A549 (cell line): ENCODE results near the gene DNAJC5. TPM values are rescaled to one million over a fixed set of nuclear protein-coding genes. Genes with fewer than 3 reads are reported as not detected.

Experiments
- ATAC-seq, 2 experiments: fragments of 200-7000 bp in 1 of 2; fragments of >200 bp in 1 of 2; cut with Nextera tagmentation in 1 of 2; cut with Tn5 transposase in 1 of 2; 3 replicates each; pipeline versions ENCODE4 v1.8.0 to v1.9.1; 2018 to 2020; ENCODE audit warnings: mild to moderate bottlenecking in 1 of 2, moderate library complexity in 1 of 2
- CTCF ChIA-PET: fragments of 300-600 bp; sonication (Branson Sonifier 250); formaldehyde crosslinking; extraction: SDS; loops from one replicate; lab custom pipeline; 2021; ENCODE audit warnings: antibody characterized with exemption, inconsistent platforms; lab: Yijun Ruan, JAX
- POLR2A ChIA-PET: fragments of 350-600 bp; formaldehyde crosslinking; extraction: SDS; loops from one replicate; lab custom pipeline; 2021; ENCODE audit warnings: antibody characterized with exemption, inconsistent platforms; lab: Yijun Ruan, JAX
- DNase-seq, 2 experiments: peaks; one replicate each; pipeline versions ENCODE4 v3.0.0 to v3.0.0-alpha.2; 2011 to 2016; ENCODE audit warnings: low read depth in 1 of 2, low spot score in 1 of 2
- FAIRE-seq: peaks from 2 replicates; lab custom pipeline; 2011; peaks lifted over from hg19 to GRCh38; lab: Jason Lieb, UNC
- H3K27ac ChIP-seq, 2 experiments: fragments of >200 bp; sonication (Bioruptor Twin); formaldehyde crosslinking; 3 replicates each; pipeline ENCODE4 v1.5.1; 2016 to 2017
- H3K4me1 ChIP-seq: fragments of >200 bp; sonication (Bioruptor Twin); formaldehyde crosslinking; 3 replicates; pipeline ENCODE4 v1.6.1; 2016
- H3K4me2 ChIP-seq: fragments of >200 bp; sonication (Bioruptor Twin); formaldehyde crosslinking; 3 replicates; pipeline ENCODE4 v1.6.1; 2016
- H3K4me3 ChIP-seq: fragments of >200 bp; sonication (Bioruptor Twin); formaldehyde crosslinking; 3 replicates; pipeline ENCODE4 v1.5.1; 2016
- H3K9me3 ChIP-seq: fragments of >200 bp; sonication (Bioruptor Twin); formaldehyde crosslinking; 3 replicates; pipeline ENCODE4 v1.6.1; 2016
- CBX8 ChIP-seq: fragments of 200-600 bp; sonication (generic); IDR thresholded peaks from 2 replicates; pipeline ENCODE4 v1.6.1; 2016
- CHD2 ChIP-seq: fragments of 150-350 bp; IDR thresholded peaks from 2 replicates; pipeline ENCODE4 v1.6.1; 2014; ENCODE audit warnings: low read length; ENCODE audit not compliant: partially characterized antibody
- E2F6 ChIP-seq: IDR thresholded peaks from 2 replicates; pipeline ENCODE4 v1.6.1; 2012; ENCODE audit warnings: low read depth, borderline replicate concordance
- ELK1 ChIP-seq: fragments of 150-350 bp; IDR thresholded peaks from 2 replicates; pipeline ENCODE4 v1.6.1; 2014; ENCODE audit warnings: low read depth, mild to moderate bottlenecking, low read length
- ESRRA ChIP-seq: fragments of 150-350 bp; IDR thresholded peaks from 2 replicates; pipeline ENCODE4 v1.6.1; 2014; ENCODE audit warnings: mild to moderate bottlenecking, low read length, borderline replicate concordance
- FOSL2 ChIP-seq, 2 experiments: fragments of 450-650 bp in 1 of 2; fragments of >200 bp in 1 of 2; sonication (Bioruptor Twin) in 1 of 2; formaldehyde crosslinking; IDR thresholded peaks; 2 replicates each; pipeline versions ENCODE4 v1.5.0 to v1.6.1; 2016 to 2020; ENCODE audit warnings: mild to moderate bottlenecking in 1 of 2, moderate library complexity in 1 of 2
- HOXA7 ChIP-seq: fragments of 250-450 bp; sonication (Bioruptor Pico); IDR thresholded peaks from 2 replicates; pipeline ENCODE4 v1.5.0; 2020; ENCODE audit warnings: mild to moderate bottlenecking, moderate library complexity
- HOXB13 ChIP-seq: fragments of 250-450 bp; sonication (Bioruptor Pico); IDR thresholded peaks from 2 replicates; pipeline ENCODE4 v1.5.0; 2020; ENCODE audit warnings: low read depth, mild to moderate bottlenecking, moderate library complexity
- KDM1A ChIP-seq: fragments of 200-600 bp; sonication (generic); IDR thresholded peaks from 2 replicates; pipeline ENCODE4 v1.6.1; 2016; ENCODE audit warnings: low read depth, mild to moderate bottlenecking
- KDM5A ChIP-seq: fragments of 200-600 bp; sonication (generic); IDR thresholded peaks from 2 replicates; pipeline ENCODE4 v1.6.1; 2016; ENCODE audit warnings: antibody characterized with exemption, mild to moderate bottlenecking
- MAZ ChIP-seq: fragments of 150-350 bp; IDR thresholded peaks from 2 replicates; pipeline ENCODE4 v1.6.1; 2014; ENCODE audit warnings: antibody characterized with exemption, low read depth, low read length, borderline replicate concordance
- MYC ChIP-seq: IDR thresholded peaks from 2 replicates; pipeline ENCODE4 v1.6.1; 2012; ENCODE audit warnings: mild to moderate bottlenecking, inconsistent platforms, low read length, improper control_type of control experiment, borderline replicate concordance
- NFE2L2 ChIP-seq: fragments of 150-350 bp; conservative IDR thresholded peaks from 2 replicates; pipeline ENCODE4 v1.6.1; 2014; ENCODE audit warnings: low read length
- NPAS2 ChIP-seq: fragments of 250-450 bp; sonication (Bioruptor Pico); IDR thresholded peaks from 2 replicates; pipeline ENCODE4 v1.8.0; 2022; ENCODE audit warnings: mild to moderate bottlenecking, moderate library complexity, borderline replicate concordance
- NR3C1 ChIP-seq: fragments of >200 bp; sonication (Bioruptor Twin); formaldehyde crosslinking; IDR thresholded peaks from 3 replicates; pipeline ENCODE4 v1.6.1; 2017
- PHF8 ChIP-seq: fragments of 200-600 bp; sonication (generic); IDR thresholded peaks from 2 replicates; pipeline ENCODE4 v1.6.1; 2016; ENCODE audit warnings: low read depth, mild to moderate bottlenecking, antibody characterized with exemption, moderate library complexity, borderline replicate concordance
- POLR2A ChIP-seq: IDR thresholded peaks from 2 replicates; pipeline ENCODE4 v1.6.1; 2012; ENCODE audit warnings: mild to moderate bottlenecking, low read length
- POLR2AphosphoS2 ChIP-seq: conservative IDR thresholded peaks from 2 replicates; pipeline ENCODE4 v1.6.1; 2012; ENCODE audit warnings: low read length, improper control_type of control experiment, inconsistent platforms
- RARB ChIP-seq: fragments of 250-450 bp; sonication (Bioruptor Pico); IDR thresholded peaks from 2 replicates; pipeline ENCODE4 v1.8.0; 2021; ENCODE audit warnings: mild to moderate bottlenecking, moderate library complexity
- RCOR1 ChIP-seq: fragments of 150-350 bp; IDR thresholded peaks from 2 replicates; pipeline ENCODE4 v1.6.1; 2014; ENCODE audit warnings: antibody characterized with exemption, low read length, low read depth
- RFX5 ChIP-seq: fragments of 450-650 bp; IDR thresholded peaks from 2 replicates; pipeline ENCODE4 v1.7.1; 2014; ENCODE audit warnings: antibody characterized with exemption, mild to moderate bottlenecking, moderate library complexity
- SMC3 ChIP-seq: fragments of >200 bp; sonication (Bioruptor Twin); formaldehyde crosslinking; IDR thresholded peaks from 3 replicates; pipeline ENCODE4 v1.6.1; 2018; ENCODE audit warnings: inconsistent platforms
- SREBF2 ChIP-seq: fragments of 450-650 bp; IDR thresholded peaks from 2 replicates; pipeline ENCODE4 v1.6.1; 2014; ENCODE audit warnings: mild to moderate bottlenecking, moderate library complexity
- TFCP2L1 ChIP-seq: fragments of 250-450 bp; sonication (Bioruptor Pico); IDR thresholded peaks from 2 replicates; pipeline ENCODE4 v1.5.0; 2021; ENCODE audit warnings: mild to moderate bottlenecking
- USF2 ChIP-seq: fragments of 450-650 bp; IDR thresholded peaks from 2 replicates; pipeline ENCODE4 v1.6.1; 2014; ENCODE audit warnings: antibody characterized with exemption
- ZC3H11A ChIP-seq: fragments of 450-650 bp; IDR thresholded peaks from 2 replicates; pipeline ENCODE4 v1.6.1; 2014; ENCODE audit warnings: antibody characterized with exemption, mild to moderate bottlenecking
- ZNF302 ChIP-seq: fragments of 250-450 bp; sonication (Bioruptor Pico); IDR thresholded peaks from 2 replicates; pipeline ENCODE4 v1.9.0; 2021; ENCODE audit warnings: inconsistent platforms, mild to moderate bottlenecking, moderate library complexity
- ZSCAN20 ChIP-seq: fragments of 250-450 bp; sonication (Bioruptor Pico); IDR thresholded peaks from 2 replicates; pipeline ENCODE4 v1.8.0; 2022; ENCODE audit warnings: mild to moderate bottlenecking, moderate library complexity
- WGBS: methylation state at CpG from one replicate; pipeline ENCODE4 v1.1.6; 2017; ENCODE audit errors: missing lambda C conversion rate; 5-methylcytosine and 5-hydroxymethylcytosine counted together
- polyA plus RNA-seq, 4 experiments: library from polyadenylated mRNA; depleted of rRNA in 3 of 4; stranded (reverse); fragments of >200 nt; fragmentation: RNase III in 1 of 4; extraction: RNeasy Plus Mini Kit Qiagen cat#74134 plus additional on column Dnase treatment in 1 of 4; gene quantifications; 2 replicates in 3 of 4; 3 replicates in 1 of 4; pipeline ENCODE4 v1.2.3, GENCODE V29; 2011 to 2017
- TF ChIP-seq, protein P1 (sequence below): fragments of 250-450 bp; sonication (Bioruptor Pico); IDR thresholded peaks from 2 replicates; pipeline ENCODE4 v1.5.0; 2020; ENCODE audit warnings: low read depth, mild to moderate bottlenecking, moderate library complexity

DNAJC5 gene
- polyA plus RNA-seq, 2 of the 4 experiments (the other 2 are of a cell fraction): 20.4 to 23.2 TPM

DNA sequence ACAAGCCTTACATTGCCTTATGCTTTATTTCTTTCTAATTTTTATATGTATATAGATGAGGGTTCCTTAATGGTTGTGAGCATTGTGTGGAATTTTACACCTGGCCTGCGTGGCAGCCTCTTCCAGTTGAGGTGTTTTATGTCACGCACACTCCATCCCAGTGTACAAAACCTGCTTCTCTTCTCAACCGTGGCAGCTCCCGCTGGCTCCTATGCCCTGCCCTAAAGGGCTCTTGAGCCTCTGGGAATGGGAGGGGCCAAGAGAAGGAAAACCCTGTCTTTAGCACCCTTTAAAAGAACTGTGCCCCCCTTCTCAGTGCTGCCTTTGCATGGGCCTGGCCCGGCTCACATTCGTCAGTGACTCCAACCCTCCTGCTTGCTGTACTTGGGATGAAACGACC lies 4.3 kb upstream of the DNAJC5 start:
- TF ChIP-seq RARB (CRISPR knock-in tag) (no peak), FOSL2 (IDR thresholded peaks at IDR 0.05) (no peak), FOSL2 (CRISPR knock-in tag; IDR thresholded peaks at IDR 0.05) (no peak), RCOR1 (no peak), HOXA7 (CRISPR knock-in tag) (no peak), CHD2 (no peak), ELK1 (no peak), ZSCAN20 (CRISPR knock-in tag) (no peak), RFX5 (no peak), USF2 (no peak), KDM5A (no peak), NR3C1 (no peak), POLR2AphosphoS2 (no peak), MYC (no peak), CBX8 (no peak)
- TF ChIP-seq, protein P1, sequence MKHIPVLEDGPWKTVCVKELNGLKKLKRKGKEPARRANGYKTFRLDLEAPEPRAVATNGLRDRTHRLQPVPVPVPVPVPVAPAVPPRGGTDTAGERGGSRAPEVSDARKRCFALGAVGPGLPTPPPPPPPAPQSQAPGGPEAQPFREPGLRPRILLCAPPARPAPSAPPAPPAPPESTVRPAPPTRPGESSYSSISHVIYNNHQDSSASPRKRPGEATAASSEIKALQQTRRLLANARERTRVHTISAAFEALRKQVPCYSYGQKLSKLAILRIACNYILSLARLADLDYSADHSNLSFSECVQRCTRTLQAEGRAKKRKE (CRISPR knock-in tag): no peak
- no peak overlapping the region for H3K4me3 ChIP-seq
- DNase-seq (no peak), FAIRE-seq (no peak), ATAC-seq (no peak)
- POLR2A ChIA-PET: no interaction called here
- H3K27ac ChIP-seq: no peak overlapping the region
- no peaks in the 10 kb centered on the region for H3K9me3 ChIP-seq
- H3K4me2 ChIP-seq: no peak overlapping the region
- H3K4me1 ChIP-seq: no peaks in the 10 kb centered on the region
- 86% methylated on average over 7 of the region's 7 CpGs for WGBS
- CTCF ChIA-PET: interaction anchor here (1.2 to 3.0 kb wide), 5 partner anchors 9 to 249 kb away, joined by 3 to 15 read pairs (median 9); partner anchors contain the start of gene TPD52L2

DNA sequence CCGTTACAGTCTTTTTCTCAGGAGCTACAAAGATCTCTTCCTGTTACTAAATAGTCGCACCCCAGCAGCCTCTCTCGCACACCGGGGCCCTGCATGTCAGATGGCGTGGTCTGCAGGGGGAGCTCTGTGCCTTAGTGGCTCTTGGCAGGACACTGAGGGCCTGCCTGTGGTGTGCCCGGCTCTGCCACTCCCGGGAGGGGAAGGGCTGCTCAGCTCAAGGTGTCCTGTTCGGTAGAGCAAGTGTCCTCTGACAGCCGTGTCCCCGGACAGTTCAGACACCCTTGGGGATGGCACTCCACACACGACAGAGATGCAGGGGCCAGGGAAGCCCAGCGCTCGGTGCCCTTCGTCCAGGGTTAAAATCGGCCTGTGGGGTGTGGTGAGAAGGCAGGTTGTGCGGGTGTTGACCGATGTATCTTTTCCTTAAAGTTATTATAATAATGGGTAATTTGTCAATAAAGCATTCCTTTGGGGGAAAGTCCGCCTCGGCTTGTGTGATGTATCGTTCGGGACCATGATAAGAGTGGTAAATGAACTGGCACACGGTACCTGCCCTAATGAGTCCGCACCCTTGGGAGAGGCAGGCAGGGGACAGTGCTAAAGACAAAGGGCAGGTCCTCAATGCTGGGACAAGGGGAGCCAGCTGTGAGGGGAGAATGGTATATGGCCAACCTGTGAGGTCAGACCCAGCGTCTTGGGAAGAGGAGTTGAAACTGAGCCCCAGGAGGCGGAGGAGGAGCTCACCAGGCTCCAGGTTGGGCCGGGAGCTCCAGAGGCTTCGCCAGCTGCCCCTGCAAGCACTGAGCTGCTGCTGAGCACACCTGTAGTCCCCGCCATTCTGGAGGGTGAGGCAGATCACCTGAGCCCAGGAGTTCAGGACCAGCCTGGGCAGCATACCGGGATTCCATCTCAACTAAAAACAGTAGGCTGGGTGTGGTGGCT lies 3.6 kb upstream of the DNAJC5 start:
- no peak for DNase-seq
- 93% methylated on average over 26 of the region's 29 CpGs for WGBS
- CTCF ChIA-PET: interaction anchor here (1.6 to 3.0 kb wide), 4 partner anchors 9 to 83 kb away, joined by 3 to 15 read pairs (median 10); partner anchors contain the start of gene TPD52L2
- POLR2A ChIA-PET: interaction anchor here (0.7 kb wide), 1 partner anchor 65 kb away, joined by 6 read pairs; the partner anchor contains the start of gene UCKL1
- TF ChIP-seq ZC3H11A (no peak), NFE2L2 (no peak), HOXB13 (CRISPR knock-in tag) (no peak), PHF8 (no peak), MYC (no peak), ESRRA (no peak), TFCP2L1 (no peak), SREBF2 (no peak), SMC3 (no peak), NPAS2 (no peak), CBX8 (no peak), HOXA7 (CRISPR knock-in tag) (no peak), POLR2A (no peak), KDM1A (no peak), ZNF302 (CRISPR knock-in tag) (no peak), MAZ (no peak), KDM5A (no peak), E2F6 (no peak)
- TF ChIP-seq, all 56 proteins: peak for 0
- ATAC-seq (no peak), FAIRE-seq (no peak)
- Histone ChIP-seq H3K4me1 (peaks cover 4% of the 10 kb centered on the region), H3K27ac (no peak overlapping the region), H3K9me3 (no peaks in the 10 kb centered on the region), H3K4me2 (no peak overlapping the region), H3K4me3 (no peak overlapping the region)
